PC-9 (cell line): ENCODE data around the gene GALNT13. TPM values are rescaled to one million over a fixed set of nuclear protein-coding genes. Genes with fewer than 3 reads are reported as not detected.

Experiments used
- BruUV-seq: library from RNA; stranded (reverse); fragments of 400-500 nt; replicated peaks from 2 replicates; lab custom pipeline; 2021; lab: Mats Ljungman, UMichigan
- CTCF ChIA-PET: fragments of 300-600 bp; sonication (Branson Sonifier 250); formaldehyde crosslinking; loops from one replicate; lab custom pipeline; 2022; ENCODE audit warnings: antibody characterized with exemption; lab: Charles Lee
- POLR2A ChIA-PET: fragments of 300-600 bp; sonication (Branson Sonifier 250); formaldehyde crosslinking; loops from one replicate; lab custom pipeline; 2022; ENCODE audit warnings: antibody characterized with exemption; ENCODE audit not compliant: unreplicated experiment; lab: Charles Lee
- DNase-seq, 2 experiments: peaks; one replicate each; pipeline versions ENCODE4 v3.0.0 to v3.0.0-alpha.2; 2015 to 2022; ENCODE audit warnings: mixed read lengths in 1 of 2
- H2AFZ ChIP-seq: fragments of 200-600 bp; sonication (generic); 2 replicates; pipeline ENCODE4 v1.8.1; 2017; ENCODE audit warnings: antibody characterized with exemption
- H3F3A ChIP-seq: fragments of 200-600 bp; sonication (generic); 2 replicates; pipeline ENCODE4 v1.8.1; 2017; ENCODE audit warnings: antibody characterized with exemption, mild to moderate bottlenecking, low read depth; ENCODE audit not compliant: insufficient read depth
- H3K27ac ChIP-seq: fragments of 200-600 bp; sonication (generic); 2 replicates; pipeline ENCODE4 v1.6.1; 2016; ENCODE audit warnings: mixed run types
- H3K27me3 ChIP-seq: fragments of 200-600 bp; sonication (generic); 2 replicates; pipeline ENCODE4 v1.6.1; 2016; ENCODE audit warnings: low read depth, mixed run types; ENCODE audit not compliant: insufficient read depth
- H3K36me3 ChIP-seq: fragments of 200-600 bp; sonication (generic); 2 replicates; pipeline ENCODE4 v1.6.1; 2016; ENCODE audit warnings: low read depth, mixed run types
- H3K4me1 ChIP-seq: fragments of 200-600 bp; sonication (generic); replicated peaks from 2 replicates; pipeline ENCODE4 v1.6.1; 2016; ENCODE audit warnings: mixed run types; ENCODE audit not compliant: insufficient read depth
- H3K4me2 ChIP-seq: fragments of 200-600 bp; sonication (generic); 2 replicates; pipeline ENCODE4 v1.6.1; 2017; ENCODE audit warnings: mixed run types
- H3K4me3 ChIP-seq: fragments of 200-600 bp; sonication (generic); 2 replicates; pipeline ENCODE4 v1.6.1; 2016; ENCODE audit warnings: mixed run types
- H3K79me2 ChIP-seq: fragments of 200-600 bp; sonication (generic); 2 replicates; pipeline ENCODE4 v1.6.1; 2017; ENCODE audit warnings: low read depth, mixed run types
- H3K9me2 ChIP-seq: fragments of 200-600 bp; sonication (generic); 2 replicates; pipeline ENCODE4 v1.8.1; 2017; ENCODE audit warnings: mild to moderate bottlenecking; ENCODE audit not compliant: insufficient read depth
- H3K9me3 ChIP-seq: fragments of 200-600 bp; sonication (generic); 2 replicates; pipeline ENCODE4 v1.8.1; 2016; ENCODE audit warnings: low read depth; ENCODE audit not compliant: insufficient read depth
- H4K20me1 ChIP-seq: fragments of 200-600 bp; sonication (generic); 2 replicates; pipeline ENCODE4 v1.8.1; 2017; ENCODE audit not compliant: insufficient read depth
- CTCF ChIP-seq: fragments of 200-600 bp; sonication (generic); conservative IDR thresholded peaks from 2 replicates; pipeline ENCODE4 v1.6.1; 2017; ENCODE audit warnings: mixed run types, antibody characterized with exemption, mild to moderate bottlenecking, moderate library complexity
- EZH2 ChIP-seq: fragments of 200-600 bp; sonication (generic); IDR thresholded peaks from 2 replicates; pipeline ENCODE4 v1.8.0; 2017; ENCODE audit warnings: antibody characterized with exemption, low read depth
- intact Hi-C: fragments of 100-400 bp; cut with micrococcal nuclease; formaldehyde crosslinking; loops from one replicate; pipeline ENCODE4 v1.10.0; 2022; ENCODE audit not compliant: unreplicated experiment
- total RNA-seq: library from RNA; stranded (reverse); gene quantifications from 2 replicates; pipeline ENCODE4 v1.2.3, GENCODE V29; 2021

The GALNT13 gene
- total RNA-seq, 1 experiment from 2014 or later = 3.6 TPM

DNA sequence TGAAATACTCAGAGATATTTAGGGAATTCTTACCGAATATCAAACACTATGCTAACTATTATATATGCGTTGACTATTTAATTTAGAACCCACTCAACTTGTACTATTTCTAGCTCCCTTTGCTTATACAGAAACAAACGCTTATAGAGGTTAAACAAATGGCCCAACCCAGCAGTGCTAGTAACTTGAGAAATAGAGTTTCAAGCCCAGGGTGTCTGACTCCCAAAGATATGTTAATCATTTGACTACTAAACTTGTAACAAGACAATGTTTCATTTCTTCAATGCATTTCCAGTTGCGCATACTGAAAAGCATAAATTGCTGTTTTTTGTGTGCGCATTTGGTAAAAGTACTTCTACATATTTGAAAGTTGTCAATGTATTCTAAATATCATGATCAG is 310.3 kb downstream of the GALNT13 start:
- H3K4me1 ChIP-seq = no peaks in the 10 kb centered on the region
- no peak overlapping the region for H2AFZ ChIP-seq
- DNase-seq = no peak
- H3K9me3 ChIP-seq = peaks cover 3% of the 10 kb centered on the region; the same call in 1 of the 2 replicates
- BruUV-seq = no TSS peak
- H3F3A ChIP-seq = no peaks in the 10 kb centered on the region
- no peaks in the 10 kb centered on the region for H3K79me2 ChIP-seq
- H3K27ac ChIP-seq = no peak overlapping the region
- TF ChIP-seq EZH2 (no peak), CTCF (no peak)
- intact Hi-C loops = no loop called here
- no peaks in the 10 kb centered on the region for H3K27me3 ChIP-seq
- ChIA-PET POLR2A (no interaction called here), CTCF (no interaction called here)
- no peak overlapping the region for H3K4me2 ChIP-seq
- no peak overlapping the region for H3K4me3 ChIP-seq
- no peaks in the 10 kb centered on the region for H3K9me2 ChIP-seq
- H4K20me1 ChIP-seq = no peaks in the 10 kb centered on the region
- no peaks in the 10 kb centered on the region for H3K36me3 ChIP-seq

GRCh38 chr2:154187948-154188347 is 316.2 kb downstream of the GALNT13 start:
- H2AFZ ChIP-seq = no peak overlapping the region
- no peaks in the 10 kb centered on the region for H3K36me3 ChIP-seq
- H3K27ac ChIP-seq = no peak overlapping the region
- CTCF ChIA-PET = no interaction called here
- H3K4me1 ChIP-seq = no peaks in the 10 kb centered on the region
- no peaks in the 10 kb centered on the region for H4K20me1 ChIP-seq
- intact Hi-C loops = no loop called here
- H3K9me3 ChIP-seq = peaks cover 3% of the 10 kb centered on the region; the same call in 1 of the 2 replicates
- no peaks in the 10 kb centered on the region for H3K9me2 ChIP-seq
- TF ChIP-seq EZH2 (no peak), CTCF (no peak)
- no peak overlapping the region for H3K4me3 ChIP-seq
- no peaks in the 10 kb centered on the region for H3K79me2 ChIP-seq
- POLR2A ChIA-PET = no interaction called here
- no peak for DNase-seq
- H3F3A ChIP-seq = no peaks in the 10 kb centered on the region
- H3K27me3 ChIP-seq = no peaks in the 10 kb centered on the region
- BruUV-seq = no TSS peak
- no peak overlapping the region for H3K4me2 ChIP-seq

DNA sequence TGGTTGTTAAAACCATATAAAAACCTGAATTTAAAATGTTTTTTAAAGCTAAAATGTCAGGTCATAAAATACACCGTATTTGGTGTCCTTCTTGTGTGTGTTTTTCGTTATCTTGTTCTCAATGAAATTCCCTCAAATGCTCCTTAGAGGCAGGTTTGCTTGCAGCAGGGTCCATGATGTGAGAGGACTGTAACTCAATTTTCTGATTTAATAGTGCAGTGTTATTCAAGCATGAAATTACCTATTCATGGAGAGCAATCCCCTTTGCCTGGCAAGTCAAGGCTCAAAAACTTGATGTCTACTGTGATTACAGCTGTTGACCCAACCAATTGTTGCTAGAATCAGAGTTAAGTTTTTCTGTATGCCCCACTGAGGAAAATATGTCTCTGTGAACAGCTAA is 318.2 kb downstream of the GALNT13 start:
- no peak overlapping the region for H3K4me2 ChIP-seq
- BruUV-seq = no TSS peak

More for the DNA sequence above, 318.2 kb downstream of the GALNT13 start:
- no peaks in the 10 kb centered on the region for H3K27me3 ChIP-seq
- no peak overlapping the region for H3K4me3 ChIP-seq
- no peaks in the 10 kb centered on the region for H3K79me2 ChIP-seq
- H3F3A ChIP-seq = no peaks in the 10 kb centered on the region
- H3K27ac ChIP-seq = no peak overlapping the region
- TF ChIP-seq EZH2 = no peak
- TF ChIP-seq CTCF = no peak
- no peak overlapping the region for H2AFZ ChIP-seq
- intact Hi-C loops = no loop called here
- no peaks in the 10 kb centered on the region for H3K9me2 ChIP-seq
- POLR2A ChIA-PET = no interaction called here
- H3K36me3 ChIP-seq = no peaks in the 10 kb centered on the region
- CTCF ChIA-PET = no interaction called here
- H3K9me3 ChIP-seq = peaks cover 3% of the 10 kb centered on the region; the same call in 1 of the 2 replicates
- H4K20me1 ChIP-seq = no peaks in the 10 kb centered on the region
- H3K4me1 ChIP-seq = no peaks in the 10 kb centered on the region
- no peak for DNase-seq
